LoVo (cell line): ENCODE results near the gene RIMBP3B.
"Not testable (repeated sequence)": the region's sequence is repeated elsewhere in the genome, so short reads cannot be mapped to it uniquely, and the experiment has no call there.

ENCODE experiments used
- DNase-seq: peaks from one replicate; pipeline ENCODE4 v3.0.0-alpha.2; 2016; ENCODE audit warnings: low spot score

Gene RIMBP3B

GRCh38 chr22:21383701-21384467 is at the start of gene RIMBP3B:
TSS of gene RIMBP3B (plus strand) at chr22:21383751. CDS start at chr22:21383859, 108 bp downstream.
- DNase-seq = not testable (repeated sequence)

GRCh38 chr22:21357527-21357926 is 26.0 kb upstream of the RIMBP3B start:
- DNase-seq = not testable (repeated sequence)

- not testable (repeated sequence) for DNase-seq
Measured at GRCh38 chr22:21360525-21360924, 23.0 kb upstream of the RIMBP3B start.

- not testable (repeated sequence) for DNase-seq
Measured at GRCh38 chr22:21362473-21362872, 21.1 kb upstream of the RIMBP3B start.

- not testable (repeated sequence) for DNase-seq
Measured at GRCh38 chr22:21363061-21363460, 20.5 kb upstream of the RIMBP3B start.

GRCh38 chr22:21363803-21364202 is 19.7 kb upstream of the RIMBP3B start:
- DNase-seq = not testable (repeated sequence)

GRCh38 chr22:21364362-21364761 is 19.2 kb upstream of the RIMBP3B start:
- DNase-seq = not testable (repeated sequence)

GRCh38 chr22:21365337-21365736 is 18.2 kb upstream of the RIMBP3B start:
- DNase-seq = not testable (repeated sequence)

GRCh38 chr22:21368603-21369310 is 14.8 kb upstream of the RIMBP3B start:
- not testable (repeated sequence) for DNase-seq

- not testable (repeated sequence) for DNase-seq
Measured at GRCh38 chr22:21375880-21376279, 7.7 kb upstream of the RIMBP3B start.

- not testable (repeated sequence) for DNase-seq
Measured at GRCh38 chr22:21384468-21385357, 1.2 kb downstream of the RIMBP3B start.

GRCh38 chr22:21389480-21389879 is 5.9 kb downstream of the RIMBP3B start:
- DNase-seq = not testable (repeated sequence)

GRCh38 chr22:21390013-21390412 is 6.5 kb downstream of the RIMBP3B start:
- DNase-seq = not testable (repeated sequence)

GRCh38 chr22:21394613-21395012 is 11.1 kb downstream of the RIMBP3B start:
- not testable (repeated sequence) for DNase-seq

- DNase-seq = not testable (repeated sequence)
Measured at GRCh38 chr22:21401197-21401969, 17.8 kb downstream of the RIMBP3B start.

- not testable (repeated sequence) for DNase-seq
Measured at GRCh38 chr22:21402763-21403314, 19.3 kb downstream of the RIMBP3B start.

- DNase-seq = not testable (repeated sequence)
Measured at GRCh38 chr22:21407139-21407538, 23.6 kb downstream of the RIMBP3B start.

GRCh38 chr22:21407792-21408191 is 24.2 kb downstream of the RIMBP3B start:
- DNase-seq = not testable (repeated sequence)

- not testable (repeated sequence) for DNase-seq
Measured at GRCh38 chr22:21416375-21416774, 32.8 kb downstream of the RIMBP3B start.

- DNase-seq = not testable (repeated sequence)
Measured at GRCh38 chr22:21417227-21417746, 33.7 kb downstream of the RIMBP3B start, which contains the start of gene HIC2. TSS of gene HIC2 (plus strand) at chr22:21417371. CDS start at chr22:21442832, 25,461 bp downstream.
